Measurements from ENCODE around the gene COX11.

GRCh38 chr17:54991567-54991966 is 23.1 kb upstream of the COX11 start:
- TF ChIP-seq, protein P1, sequence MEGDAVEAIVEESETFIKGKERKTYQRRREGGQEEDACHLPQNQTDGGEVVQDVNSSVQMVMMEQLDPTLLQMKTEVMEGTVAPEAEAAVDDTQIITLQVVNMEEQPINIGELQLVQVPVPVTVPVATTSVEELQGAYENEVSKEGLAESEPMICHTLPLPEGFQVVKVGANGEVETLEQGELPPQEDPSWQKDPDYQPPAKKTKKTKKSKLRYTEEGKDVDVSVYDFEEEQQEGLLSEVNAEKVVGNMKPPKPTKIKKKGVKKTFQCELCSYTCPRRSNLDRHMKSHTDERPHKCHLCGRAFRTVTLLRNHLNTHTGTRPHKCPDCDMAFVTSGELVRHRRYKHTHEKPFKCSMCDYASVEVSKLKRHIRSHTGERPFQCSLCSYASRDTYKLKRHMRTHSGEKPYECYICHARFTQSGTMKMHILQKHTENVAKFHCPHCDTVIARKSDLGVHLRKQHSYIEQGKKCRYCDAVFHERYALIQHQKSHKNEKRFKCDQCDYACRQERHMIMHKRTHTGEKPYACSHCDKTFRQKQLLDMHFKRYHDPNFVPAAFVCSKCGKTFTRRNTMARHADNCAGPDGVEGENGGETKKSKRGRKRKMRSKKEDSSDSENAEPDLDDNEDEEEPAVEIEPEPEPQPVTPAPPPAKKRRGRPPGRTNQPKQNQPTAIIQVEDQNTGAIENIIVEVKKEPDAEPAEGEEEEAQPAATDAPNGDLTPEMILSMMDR (optimal IDR thresholded peaks at IDR 0.05 in 1 of 3, IDR thresholded peaks at IDR 0.05 in 1 of 3, conservative IDR thresholded peaks at IDR 0.05 in 1 of 3; ENCODE audit: extremely low read depth in 1 of 3, insufficient read depth in 2 of 3, low read length in 3 of 3) = no peak
- TF ChIP-seq EZH2 (IDR thresholded peaks at IDR 0.05; ENCODE audit: low read length) = no peak

Data from keratinocyte (primary cell).